Stimulated activated naive CD8-positive, alpha-beta T cell treated with anti-CD3 and anti-CD28 coated beads, Interleukin-15, Interleukin-2, amounts not matched to agents 100 ng/mL and 50 ng/mL, for 24 hours (primary cell): Measurements from ENCODE around the gene STK24.

Source experiments
- H3K27ac Mint-ChIP-seq: one replicate; pipeline ENCODE4 v1.8.0; 2021; ENCODE audit warnings: mild to moderate bottlenecking, mixed read lengths
- H3K27me3 Mint-ChIP-seq: one replicate; pipeline ENCODE4 v1.8.0; 2021; ENCODE audit warnings: mixed read lengths
- H3K36me3 Mint-ChIP-seq: one replicate; pipeline ENCODE4 v1.8.0; 2021; ENCODE audit warnings: low read depth, mixed read lengths
- H3K4me1 Mint-ChIP-seq: one replicate; pipeline ENCODE4 v1.8.0; 2021; ENCODE audit warnings: low read depth, mixed read lengths
- H3K4me3 Mint-ChIP-seq: one replicate; pipeline ENCODE4 v1.8.0; 2021; ENCODE audit warnings: mild to moderate bottlenecking, mixed read lengths
- H3K9me3 Mint-ChIP-seq: one replicate; pipeline ENCODE4 v1.8.0; 2021; ENCODE audit warnings: mixed read lengths

STK24 gene

GRCh38 chr13:98536729-98537128, 40.2 kb downstream of the STK24 start:
- Mint-ChIP-seq H3K4me3 (no peak overlapping the region), H3K27me3 (no peaks in the 10 kb centered on the region), H3K4me1 (peaks cover 92% of the 10 kb centered on the region), H3K27ac (no peak overlapping the region), H3K9me3 (no peaks in the 10 kb centered on the region), H3K36me3 (peaks cover 36% of the 10 kb centered on the region)

DNA sequence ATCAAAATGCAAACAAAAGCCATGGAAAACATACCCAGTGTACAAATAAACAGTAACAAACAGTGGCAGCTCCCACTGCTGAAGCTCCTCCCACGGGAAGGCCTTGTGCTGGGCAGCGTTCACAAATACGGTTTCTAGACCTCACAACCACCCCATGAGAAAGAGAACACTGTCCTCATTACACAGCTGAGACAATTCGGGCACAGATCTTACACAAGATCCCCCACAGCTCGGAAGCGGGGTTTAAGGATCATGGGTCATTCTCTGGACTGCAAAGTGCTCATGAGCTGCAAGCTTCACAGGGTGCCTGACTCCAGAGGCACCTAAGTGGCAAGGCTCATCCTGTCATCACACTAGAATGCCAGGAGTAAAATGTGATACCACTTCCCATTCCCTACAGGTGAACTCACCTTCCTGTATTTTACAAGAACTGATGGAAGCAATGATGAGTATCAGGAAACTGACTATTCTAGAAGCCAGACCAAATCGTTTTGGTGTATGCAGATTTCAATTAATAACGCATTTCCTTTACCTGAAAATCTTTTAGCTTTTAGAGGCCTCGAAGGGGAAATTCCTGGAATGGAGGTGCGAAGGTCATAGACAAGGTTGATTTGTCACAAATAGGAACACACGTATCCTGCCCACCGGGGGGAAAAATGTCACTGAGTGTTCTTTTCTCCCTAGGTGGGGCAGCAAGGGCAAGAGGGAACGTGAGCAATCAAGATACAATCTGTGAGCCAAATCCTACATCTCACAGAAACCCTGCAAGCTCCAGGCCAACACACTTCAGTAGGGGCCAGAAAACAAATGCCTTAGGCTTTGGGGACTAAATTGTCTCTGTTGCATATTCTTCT, 41.2 kb downstream of the STK24 start:
- Mint-ChIP-seq H3K36me3 (peaks cover 42% of the 10 kb centered on the region), H3K27ac (peak overlapping the region; percentile 65), H3K4me3 (no peak overlapping the region), H3K4me1 (peaks cover 92% of the 10 kb centered on the region), H3K27me3 (no peaks in the 10 kb centered on the region), H3K9me3 (no peaks in the 10 kb centered on the region)

- Mint-ChIP-seq H3K36me3 (peaks cover 45% of the 10 kb centered on the region), H3K4me1 (peaks cover 92% of the 10 kb centered on the region), H3K27ac (peak overlapping the region; percentile 58), H3K9me3 (no peaks in the 10 kb centered on the region), H3K27me3 (no peaks in the 10 kb centered on the region), H3K4me3 (no peak overlapping the region)
These were observed 42.1 kb downstream of the STK24 start for GRCh38 chr13:98534821-98535220.

- peaks cover 92% of the 10 kb centered on the region for H3K4me1 Mint-ChIP-seq
- H3K36me3 Mint-ChIP-seq: peaks cover 44% of the 10 kb centered on the region
- no peak overlapping the region for H3K4me3 Mint-ChIP-seq
- peak overlapping the region; percentile 19 for H3K27ac Mint-ChIP-seq
- H3K27me3 Mint-ChIP-seq: no peaks in the 10 kb centered on the region
- no peaks in the 10 kb centered on the region for H3K9me3 Mint-ChIP-seq
These were observed 43.0 kb downstream of the STK24 start for GRCh38 chr13:98533912-98534311.

GRCh38 chr13:98532254-98532653, 44.7 kb downstream of the STK24 start:
- no peaks in the 10 kb centered on the region for H3K9me3 Mint-ChIP-seq
- no peak overlapping the region for H3K27ac Mint-ChIP-seq
- no peak overlapping the region for H3K4me3 Mint-ChIP-seq
- peaks cover 40% of the 10 kb centered on the region for H3K36me3 Mint-ChIP-seq
- no peaks in the 10 kb centered on the region for H3K27me3 Mint-ChIP-seq
- peaks cover 91% of the 10 kb centered on the region for H3K4me1 Mint-ChIP-seq

- peaks cover 28% of the 10 kb centered on the region for H3K36me3 Mint-ChIP-seq
- H3K4me3 Mint-ChIP-seq: no peak overlapping the region
- H3K27ac Mint-ChIP-seq: no peak overlapping the region
- no peaks in the 10 kb centered on the region for H3K9me3 Mint-ChIP-seq
- H3K4me1 Mint-ChIP-seq: peaks cover 92% of the 10 kb centered on the region
- H3K27me3 Mint-ChIP-seq: no peaks in the 10 kb centered on the region
These were observed 46.7 kb downstream of the STK24 start for GRCh38 chr13:98530217-98530616.

GRCh38 chr13:98529171-98529570, 47.7 kb downstream of the STK24 start:
- Mint-ChIP-seq H3K9me3 (no peaks in the 10 kb centered on the region), H3K4me3 (peak overlapping the region; percentile 63), H3K36me3 (peaks cover 24% of the 10 kb centered on the region), H3K4me1 (peaks cover 94% of the 10 kb centered on the region), H3K27me3 (no peaks in the 10 kb centered on the region), H3K27ac (peak overlapping the region; percentile 86)

DNA sequence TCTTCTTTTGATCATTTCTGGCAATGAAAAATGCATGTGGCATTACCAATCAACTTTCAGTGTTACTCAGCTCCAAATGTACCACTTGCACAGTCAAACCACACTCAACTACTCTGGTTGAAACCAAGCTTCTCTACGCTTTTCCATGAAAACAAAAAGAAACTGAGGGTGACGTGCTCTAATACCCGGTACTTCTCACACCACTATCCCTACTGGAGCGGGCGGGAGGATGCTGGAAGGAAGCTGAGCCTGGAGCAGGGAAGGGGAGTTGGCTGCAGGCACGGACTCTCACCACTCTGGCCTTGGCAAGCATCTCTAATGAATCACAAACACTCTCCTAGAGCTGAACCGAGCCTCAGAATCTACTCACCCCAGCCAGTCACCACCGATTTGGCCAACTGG, 48.2 kb downstream of the STK24 start:
- Mint-ChIP-seq H3K9me3 (no peaks in the 10 kb centered on the region), H3K4me1 (peaks cover 94% of the 10 kb centered on the region), H3K27ac (peak overlapping the region; percentile 86), H3K4me3 (peak overlapping the region; percentile 63), H3K27me3 (no peaks in the 10 kb centered on the region), H3K36me3 (peaks cover 24% of the 10 kb centered on the region)

- Mint-ChIP-seq H3K4me1 (peaks cover 97% of the 10 kb centered on the region), H3K36me3 (peaks cover 24% of the 10 kb centered on the region), H3K27ac (no peak overlapping the region), H3K4me3 (no peak overlapping the region), H3K9me3 (no peaks in the 10 kb centered on the region), H3K27me3 (no peaks in the 10 kb centered on the region)
These were observed 49.4 kb downstream of the STK24 start for GRCh38 chr13:98527526-98527925.

GRCh38 chr13:98526182-98526512, 50.8 kb downstream of the STK24 start:
- Mint-ChIP-seq H3K4me3 (no peak overlapping the region), H3K27ac (peak overlapping the region; percentile 70)

GRCh38 chr13:98525456-98526181, 51.3 kb downstream of the STK24 start:
- Mint-ChIP-seq H3K4me3 (no peak overlapping the region), H3K27me3 (no peaks in the 10 kb centered on the region), H3K27ac (peak overlapping the region; percentile 70), H3K36me3 (peaks cover 17% of the 10 kb centered on the region), H3K4me1 (peaks cover 96% of the 10 kb centered on the region), H3K9me3 (no peaks in the 10 kb centered on the region)

More at GRCh38 chr13:98526182-98526512, 50.8 kb downstream of the STK24 start:
- H3K4me1 Mint-ChIP-seq: peaks cover 97% of the 10 kb centered on the region
- peaks cover 22% of the 10 kb centered on the region for H3K36me3 Mint-ChIP-seq
- H3K9me3 Mint-ChIP-seq: no peaks in the 10 kb centered on the region
- H3K27me3 Mint-ChIP-seq: no peaks in the 10 kb centered on the region

DNA sequence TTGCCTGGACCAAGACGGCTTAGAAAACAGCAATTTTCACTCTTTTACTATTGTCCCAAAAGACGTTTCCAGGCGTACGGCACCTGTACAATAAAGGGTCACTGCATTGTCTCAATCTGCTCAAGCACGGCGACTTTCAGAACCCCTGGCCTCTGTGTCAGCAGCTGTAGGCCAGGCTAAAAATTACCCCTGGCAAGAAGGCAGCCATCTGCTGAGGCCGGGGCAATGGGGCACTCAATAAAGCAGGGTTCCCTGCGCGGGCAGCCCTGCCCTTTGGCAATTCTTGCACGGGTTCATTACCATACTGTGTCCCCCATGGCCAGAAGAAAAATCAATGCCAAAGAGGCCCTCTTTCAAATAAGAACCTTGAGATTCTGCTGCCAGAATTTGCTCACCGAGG, 52.1 kb downstream of the STK24 start:
- no peaks in the 10 kb centered on the region for H3K9me3 Mint-ChIP-seq
- H3K27ac Mint-ChIP-seq: peak overlapping the region; percentile 63
- H3K4me1 Mint-ChIP-seq: peaks cover 96% of the 10 kb centered on the region
- H3K4me3 Mint-ChIP-seq: no peak overlapping the region
- H3K27me3 Mint-ChIP-seq: no peaks in the 10 kb centered on the region
- peaks cover 14% of the 10 kb centered on the region for H3K36me3 Mint-ChIP-seq

DNA sequence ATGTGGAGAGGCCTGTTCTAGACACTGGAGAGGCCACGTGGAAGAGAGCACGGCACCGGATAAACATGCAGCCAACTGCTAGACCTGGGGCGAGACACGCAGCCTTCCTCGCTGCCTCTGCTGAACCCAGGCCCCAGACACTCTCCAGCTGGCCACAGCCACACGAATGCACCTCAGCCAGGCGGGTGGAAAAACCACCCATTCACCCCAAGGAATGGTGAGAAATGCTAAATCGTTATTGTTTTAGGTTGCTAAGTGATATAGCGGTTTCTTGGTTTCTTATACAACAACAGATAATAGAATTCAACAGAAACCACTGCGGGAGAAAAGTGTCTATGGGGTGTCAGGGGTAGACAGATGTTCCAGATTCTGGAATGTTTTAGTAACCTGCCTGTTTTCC, 52.5 kb downstream of the STK24 start:
- H3K4me1 Mint-ChIP-seq: peaks cover 96% of the 10 kb centered on the region
- no peaks in the 10 kb centered on the region for H3K9me3 Mint-ChIP-seq
- peaks cover 12% of the 10 kb centered on the region for H3K36me3 Mint-ChIP-seq
- H3K27me3 Mint-ChIP-seq: no peaks in the 10 kb centered on the region
- peak overlapping the region; percentile 63 for H3K27ac Mint-ChIP-seq
- H3K4me3 Mint-ChIP-seq: no peak overlapping the region

- H3K27ac Mint-ChIP-seq: peak overlapping the region; percentile 83
- H3K36me3 Mint-ChIP-seq: peaks cover 9% of the 10 kb centered on the region
- H3K4me3 Mint-ChIP-seq: no peak overlapping the region
- H3K4me1 Mint-ChIP-seq: peaks cover 96% of the 10 kb centered on the region
- no peaks in the 10 kb centered on the region for H3K9me3 Mint-ChIP-seq
- no peaks in the 10 kb centered on the region for H3K27me3 Mint-ChIP-seq
These were observed 53.3 kb downstream of the STK24 start for GRCh38 chr13:98523455-98524102.

DNA sequence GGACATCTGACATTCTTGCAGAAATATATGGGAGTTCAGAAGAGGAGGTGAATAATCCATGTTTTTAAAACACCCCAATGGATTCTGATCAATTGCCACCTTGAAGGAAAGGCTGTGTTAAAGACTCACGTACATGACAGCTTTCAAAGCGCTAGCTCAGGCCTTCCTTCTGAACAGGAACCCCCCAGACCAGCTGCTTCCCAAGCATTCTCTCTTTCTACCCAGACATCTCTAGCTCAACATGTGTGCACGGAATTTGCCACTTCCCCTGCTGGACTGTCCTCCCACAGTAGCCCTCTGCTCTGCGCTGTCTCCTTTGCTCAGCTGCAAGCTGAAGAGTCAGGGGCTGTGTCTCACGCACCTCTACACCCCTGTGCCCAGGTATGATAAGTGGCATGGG, 54.5 kb downstream of the STK24 start:
- no peaks in the 10 kb centered on the region for H3K27me3 Mint-ChIP-seq
- peaks cover 15% of the 10 kb centered on the region for H3K36me3 Mint-ChIP-seq
- peak overlapping the region; percentile 70 for H3K27ac Mint-ChIP-seq
- no peak overlapping the region for H3K4me3 Mint-ChIP-seq
- no peaks in the 10 kb centered on the region for H3K9me3 Mint-ChIP-seq
- peaks cover 99% of the 10 kb centered on the region for H3K4me1 Mint-ChIP-seq
